Activated naive CD4-positive, alpha-beta T cell treated with anti-CD3 and anti-CD28 coated beads, Interleukin-2, amount 50 U/mL, for 72 hours (primary cell): ENCODE data around the gene DDX11. TPM values are rescaled to one million over a fixed set of nuclear protein-coding genes. Genes with fewer than 3 reads are reported as not detected.
"Not testable (repeated sequence)": the region's sequence is repeated elsewhere in the genome, so short reads cannot be mapped to it uniquely, and the experiment has no call there.

ENCODE experiments used
- ATAC-seq, 2 donors: fragments of 150-1000 bp; cut with Tn5 transposase; 2 replicates each; pipeline ENCODE4 v1.10.0; 2021; ENCODE audit warnings: mild to moderate bottlenecking in 2 of 2, moderate library complexity in 2 of 2
- DNase-seq, 2 donors: peaks; one replicate each; pipeline ENCODE4 v3.0.0; 2021 to 2022; ENCODE audit warnings: low spot score in 2 of 2
- H3K27ac Mint-ChIP-seq, 2 donors: one replicate each; pipeline ENCODE4 v1.8.0; 2022; ENCODE audit warnings: mild to moderate bottlenecking in 2 of 2, mixed read lengths in 2 of 2
- H3K36me3 Mint-ChIP-seq, 2 donors: one replicate each; pipeline ENCODE4 v1.8.0; 2022; ENCODE audit warnings: mixed read lengths in 2 of 2
- H3K9me3 Mint-ChIP-seq, 2 donors: one replicate each; pipeline ENCODE4 v1.8.0; 2022; ENCODE audit warnings: mixed read lengths in 2 of 2
- total RNA-seq, 2 donors: library from RNA; stranded (reverse); gene quantifications; one replicate each; pipeline ENCODE4 v1.2.3, GENCODE V29; 2022

DDX11 gene
- total RNA-seq, 2 donors from 2014 or later, result 163 to 232 TPM

- not testable (repeated sequence) for DNase-seq, H3K9me3 Mint-ChIP-seq, H3K36me3 Mint-ChIP-seq, ATAC-seq
- peak overlapping the region in 1 of 2 donors; percentile 66 for H3K27ac Mint-ChIP-seq
These were observed 31.1 kb downstream of the DDX11 start for GRCh38 chr12:31104773-31105172.

GRCh38 chr12:31105668-31106067 is 32.0 kb downstream of the DDX11 start:
- ATAC-seq, result no peak
- Mint-ChIP-seq H3K27ac (no peak overlapping the region), H3K36me3 (no peaks in the 10 kb centered on the region), H3K9me3 (no peaks in the 10 kb centered on the region)
- no peak for DNase-seq

GRCh38 chr12:31106101-31106803 is 32.6 kb downstream of the DDX11 start:
- Mint-ChIP-seq H3K9me3 (no peaks in the 10 kb centered on the region), H3K27ac (no peak overlapping the region), H3K36me3 (no peaks in the 10 kb centered on the region)
- DNase-seq (no peak), ATAC-seq (peak; percentile 18 to 24)

- not testable (repeated sequence) for ATAC-seq, H3K27ac Mint-ChIP-seq, H3K9me3 Mint-ChIP-seq, H3K36me3 Mint-ChIP-seq, DNase-seq
These were observed 36.1 kb downstream of the DDX11 start for GRCh38 chr12:31109773-31110172.

GRCh38 chr12:31110263-31110662 is 36.6 kb downstream of the DDX11 start:
- not testable (repeated sequence) for H3K27ac Mint-ChIP-seq, DNase-seq, H3K36me3 Mint-ChIP-seq, H3K9me3 Mint-ChIP-seq, ATAC-seq

- ATAC-seq, DNase-seq, H3K27ac Mint-ChIP-seq, H3K9me3 Mint-ChIP-seq, H3K36me3 Mint-ChIP-seq: not testable (repeated sequence)
These were observed 41.5 kb downstream of the DDX11 start for GRCh38 chr12:31115092-31115601.

- not testable (repeated sequence) for DNase-seq, H3K27ac Mint-ChIP-seq, H3K36me3 Mint-ChIP-seq, H3K9me3 Mint-ChIP-seq
- ATAC-seq, result peak in 1 of 2 donors; percentile 32
These were observed 43.2 kb downstream of the DDX11 start for GRCh38 chr12:31116846-31117202.

GRCh38 chr12:31117203-31118011 is 43.7 kb downstream of the DDX11 start:
- H3K27ac Mint-ChIP-seq, result no peak overlapping the region
- peak in 1 of 2 donors; percentile 49 for DNase-seq
- H3K9me3 Mint-ChIP-seq, result no peaks in the 10 kb centered on the region
- ATAC-seq, result peak; percentile 67 to 84
- no peaks in the 10 kb centered on the region for H3K36me3 Mint-ChIP-seq

- Mint-ChIP-seq H3K36me3 (no peaks in the 10 kb centered on the region), H3K27ac (no peak overlapping the region), H3K9me3 (no peaks in the 10 kb centered on the region)
- DNase-seq (no peak), ATAC-seq (peak; percentile 37 to 62)
These were observed 44.9 kb downstream of the DDX11 start for GRCh38 chr12:31118347-31119191.

- no peaks in the 10 kb centered on the region for H3K36me3 Mint-ChIP-seq
- no peaks in the 10 kb centered on the region for H3K9me3 Mint-ChIP-seq
- ATAC-seq, result no peak
- no peak overlapping the region for H3K27ac Mint-ChIP-seq
- DNase-seq, result no peak
These were observed 45.6 kb downstream of the DDX11 start for GRCh38 chr12:31119192-31119802.

- no peak for ATAC-seq
- H3K27ac Mint-ChIP-seq, result no peak overlapping the region
- DNase-seq, result no peak
- H3K36me3 Mint-ChIP-seq, result no peaks in the 10 kb centered on the region
- no peaks in the 10 kb centered on the region for H3K9me3 Mint-ChIP-seq
These were observed 46.1 kb downstream of the DDX11 start for GRCh38 chr12:31119803-31120211.

- H3K27ac Mint-ChIP-seq, result no peak overlapping the region
- no peak for ATAC-seq
- no peaks in the 10 kb centered on the region for H3K9me3 Mint-ChIP-seq
- DNase-seq, result no peak
- H3K36me3 Mint-ChIP-seq, result no peaks in the 10 kb centered on the region
These were observed 46.8 kb downstream of the DDX11 start for GRCh38 chr12:31120392-31121008.

GRCh38 chr12:31121022-31121728 is 47.5 kb downstream of the DDX11 start:
- H3K27ac Mint-ChIP-seq, H3K36me3 Mint-ChIP-seq, DNase-seq, H3K9me3 Mint-ChIP-seq, ATAC-seq: not testable (repeated sequence)

GRCh38 chr12:31122481-31122880 is 48.8 kb downstream of the DDX11 start:
- H3K27ac Mint-ChIP-seq, result no peak overlapping the region
- no peaks in the 10 kb centered on the region for H3K36me3 Mint-ChIP-seq
- ATAC-seq, result no peak
- DNase-seq, result no peak
- H3K9me3 Mint-ChIP-seq, result no peaks in the 10 kb centered on the region

- ATAC-seq, H3K9me3 Mint-ChIP-seq, H3K27ac Mint-ChIP-seq, DNase-seq, H3K36me3 Mint-ChIP-seq: not testable (repeated sequence)
These were observed 50.5 kb downstream of the DDX11 start for GRCh38 chr12:31124158-31124557.
